ENCODE measurements around the gene CPA3. TPM values are rescaled to one million over a fixed set of nuclear protein-coding genes. Genes with fewer than 3 reads are reported as not detected.

The CPA3 gene
- total and polyA plus RNA-seq, 2 of the 13 experiments (the other 11 are each of a cell fraction or from before 2014, with no cell fraction given) = not detected

DNA sequence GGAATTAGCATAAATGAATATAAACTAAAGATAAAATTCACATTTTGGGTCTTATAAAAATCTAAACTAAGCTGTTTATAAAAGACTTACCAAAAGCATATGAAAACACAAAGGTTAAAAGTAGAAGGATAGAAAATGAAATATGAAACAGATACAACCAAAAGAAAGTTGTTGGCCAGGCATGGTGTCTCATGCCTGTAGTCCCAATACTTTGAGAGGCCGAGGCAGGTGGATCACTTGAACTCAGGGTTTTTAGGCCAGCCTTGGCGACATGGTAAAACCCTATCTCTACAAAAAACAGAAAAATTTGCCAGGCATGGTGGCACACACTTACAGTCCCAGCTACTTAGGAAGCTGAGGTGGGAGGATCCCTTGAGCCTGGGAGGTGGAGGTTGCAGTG, 51.0 kb downstream of the CPA3 start:
- Histone ChIP-seq H3K4me3 (replicated peaks in 1 of 3; ENCODE audit: insufficient read depth in 1 of 3, low read depth in 2 of 3, low read length in 3 of 3) (no peak overlapping the region), H3K4me2 (ENCODE audit: low read depth, low read length) (no peak overlapping the region), H3K4me1 (ENCODE audit: insufficient read depth, low read length) (no peaks in the 10 kb centered on the region), H3K9ac (ENCODE audit: insufficient read depth, low read depth, low read length) (no peak overlapping the region), H3K36me3 (replicated peaks in 1 of 2; ENCODE audit: control insufficient read depth in 1 of 2, insufficient read depth in 2 of 2, low read length in 2 of 2) (no peaks in the 10 kb centered on the region), H4K20me1 (ENCODE audit: insufficient read depth, low read length) (no peaks in the 10 kb centered on the region), H3K9me3 (ENCODE audit: low read length) (no peaks in the 10 kb centered on the region), H3K79me2 (ENCODE audit: insufficient read depth, low read length) (no peaks in the 10 kb centered on the region), H3K27me3 (ENCODE audit: control insufficient read depth in 1 of 2, insufficient read depth in 2 of 2, low read length in 2 of 2) (no peaks in the 10 kb centered on the region), H3K27ac (ENCODE audit: extremely low read length, insufficient read depth, low read length) (no peak overlapping the region), H2AFZ (ENCODE audit: low read length) (no peak overlapping the region)
- DNase-seq (ENCODE audit: low spot score) (no peak), ATAC-seq (no peak), FAIRE-seq (no peak)
- no TSS peak for BruUV-seq (replicated peaks)
- no peak for TF ChIP-seq SAFB2 (CRISPR knock-in tag; IDR thresholded peaks at IDR 0.05; ENCODE audit: borderline replicate concordance, low read depth)
- no peak for TF ChIP-seq SRF (IDR thresholded peaks at IDR 0.05; ENCODE audit: low read depth, low read length)
- no peak for TF ChIP-seq ELF4 (CRISPR knock-in tag; IDR thresholded peaks at IDR 0.05; ENCODE audit: borderline replicate concordance)
- TF ChIP-seq, protein P1, sequence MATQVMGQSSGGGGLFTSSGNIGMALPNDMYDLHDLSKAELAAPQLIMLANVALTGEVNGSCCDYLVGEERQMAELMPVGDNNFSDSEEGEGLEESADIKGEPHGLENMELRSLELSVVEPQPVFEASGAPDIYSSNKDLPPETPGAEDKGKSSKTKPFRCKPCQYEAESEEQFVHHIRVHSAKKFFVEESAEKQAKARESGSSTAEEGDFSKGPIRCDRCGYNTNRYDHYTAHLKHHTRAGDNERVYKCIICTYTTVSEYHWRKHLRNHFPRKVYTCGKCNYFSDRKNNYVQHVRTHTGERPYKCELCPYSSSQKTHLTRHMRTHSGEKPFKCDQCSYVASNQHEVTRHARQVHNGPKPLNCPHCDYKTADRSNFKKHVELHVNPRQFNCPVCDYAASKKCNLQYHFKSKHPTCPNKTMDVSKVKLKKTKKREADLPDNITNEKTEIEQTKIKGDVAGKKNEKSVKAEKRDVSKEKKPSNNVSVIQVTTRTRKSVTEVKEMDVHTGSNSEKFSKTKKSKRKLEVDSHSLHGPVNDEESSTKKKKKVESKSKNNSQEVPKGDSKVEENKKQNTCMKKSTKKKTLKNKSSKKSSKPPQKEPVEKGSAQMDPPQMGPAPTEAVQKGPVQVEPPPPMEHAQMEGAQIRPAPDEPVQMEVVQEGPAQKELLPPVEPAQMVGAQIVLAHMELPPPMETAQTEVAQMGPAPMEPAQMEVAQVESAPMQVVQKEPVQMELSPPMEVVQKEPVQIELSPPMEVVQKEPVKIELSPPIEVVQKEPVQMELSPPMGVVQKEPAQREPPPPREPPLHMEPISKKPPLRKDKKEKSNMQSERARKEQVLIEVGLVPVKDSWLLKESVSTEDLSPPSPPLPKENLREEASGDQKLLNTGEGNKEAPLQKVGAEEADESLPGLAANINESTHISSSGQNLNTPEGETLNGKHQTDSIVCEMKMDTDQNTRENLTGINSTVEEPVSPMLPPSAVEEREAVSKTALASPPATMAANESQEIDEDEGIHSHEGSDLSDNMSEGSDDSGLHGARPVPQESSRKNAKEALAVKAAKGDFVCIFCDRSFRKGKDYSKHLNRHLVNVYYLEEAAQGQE (IDR thresholded peaks at IDR 0.05; ENCODE audit: borderline replicate concordance in 1 of 2, low read depth in 1 of 2, low read length in 2 of 2) = no peak
- TF ChIP-seq MIER3 (CRISPR knock-in tag; IDR thresholded peaks at IDR 0.05; ENCODE audit: borderline replicate concordance) = no peak
- TF ChIP-seq, protein P2, sequence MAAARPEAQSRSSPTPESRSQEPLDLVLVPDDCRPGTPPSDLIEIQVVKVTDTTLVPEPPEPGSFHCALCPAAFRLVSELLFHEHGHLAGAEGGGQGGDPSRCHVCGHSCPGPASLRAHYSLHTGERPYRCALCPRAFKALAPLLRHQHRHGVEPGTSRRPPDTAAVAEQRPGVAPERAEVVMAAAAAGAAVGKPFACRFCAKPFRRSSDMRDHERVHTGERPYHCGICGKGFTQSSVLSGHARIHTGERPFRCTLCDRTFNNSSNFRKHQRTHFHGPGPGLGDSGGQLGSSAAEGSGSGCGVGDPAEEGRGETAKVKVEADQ (CRISPR knock-in tag; IDR thresholded peaks at IDR 0.05; ENCODE audit: borderline replicate concordance) = no peak
- TF ChIP-seq NAIF1 (CRISPR knock-in tag; IDR thresholded peaks at IDR 0.05; ENCODE audit: borderline replicate concordance) = no peak
- no peak for TF ChIP-seq GTF2F1 (IDR thresholded peaks at IDR 0.05; ENCODE audit: low read length)
- TF ChIP-seq ELF1 (CRISPR knock-in tag; IDR thresholded peaks at IDR 0.05) = no peak
- no peak for TF ChIP-seq BHLHE40 (IDR thresholded peaks at IDR 0.05; ENCODE audit: low read length)
- intact Hi-C loops (cut with micrococcal nuclease; ENCODE audit: unreplicated experiment) = no loop called here
- POLR2A ChIA-PET = no interaction called here
- CTCF ChIA-PET (ENCODE audit: low intra/inter-chr PET ratio, low total read pairs) = no interaction called here
- WGBS (ENCODE audit: low lambda C conversion rate) = 14% methylated on average over 2 of the region's 2 CpGs
- in situ Hi-C loops (cut with HindIII; ENCODE audit: extremely low pct_ligation_motif_present, low pct_unique_long_range_greater_than_20kb) = no loop called here

Data from HepG2 (cell line).